ENCODE data around the gene AIFM1. TPM values are rescaled to one million over a fixed set of nuclear protein-coding genes. Genes with fewer than 3 reads are reported as not detected.

AIFM1 gene
- total and polyA plus RNA-seq, 2 of the 4 experiments (the other 2 are of a cell fraction), result 22.0 to 27.4 TPM

DNA sequence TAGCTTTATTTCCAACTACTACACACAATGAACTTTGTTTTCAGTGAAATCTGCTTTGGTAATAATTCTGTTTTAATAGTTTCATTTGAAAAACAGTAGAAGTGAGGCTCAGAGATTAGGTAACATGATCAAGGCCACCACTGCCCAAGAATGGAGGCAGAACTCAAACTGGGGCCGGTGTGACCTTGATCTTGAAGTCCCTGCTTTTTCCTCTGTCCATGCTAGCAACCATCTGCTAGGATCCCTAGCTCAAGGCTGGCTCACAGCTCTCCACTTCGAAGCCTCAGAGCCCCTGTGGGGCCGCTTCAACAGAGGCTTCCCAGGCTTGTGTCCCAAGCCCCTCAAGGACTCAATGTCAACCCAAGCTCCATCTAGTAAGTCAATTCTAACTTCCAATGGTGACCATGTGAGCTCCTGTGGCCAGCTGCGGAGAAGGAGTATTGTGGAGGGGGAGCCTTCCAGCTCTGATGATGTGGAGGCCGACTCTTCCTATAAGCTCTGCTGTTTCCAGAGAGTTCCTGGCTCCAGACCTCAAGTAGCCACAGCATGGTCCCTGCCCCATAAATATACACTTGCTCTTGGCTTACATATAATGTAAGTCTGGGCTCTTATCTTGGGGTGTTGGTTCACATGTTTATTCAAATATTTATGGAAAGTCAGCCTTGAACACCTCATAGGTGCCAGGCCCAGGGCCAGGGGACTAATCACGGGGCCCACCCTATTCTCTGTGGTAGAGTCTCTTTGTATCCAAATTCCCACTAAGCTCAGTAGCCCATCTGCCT is 70.2 kb downstream of the AIFM1 start:
- dilution Hi-C loops (cut with HindIII; ENCODE audit: low sequenced_read_pairs, unreplicated experiment), result no loop called here
- Histone ChIP-seq H3K14ac (replicated peaks; ENCODE audit: low read depth, low read length) (no peak overlapping the region), H3K79me1 (ENCODE audit: low read depth in 1 of 2, low read length in 2 of 2) (peaks cover 5 to 47% of the 10 kb centered on the region in 2 experiments; a peak in 3 of 4 replicates)

More for the DNA sequence above, 70.2 kb downstream of the AIFM1 start:
- DNase-seq (no peak), ATAC-seq (ENCODE audit: low read depth) (no peak)
- no peak for TF ChIP-seq RFX5 (IDR thresholded peaks at IDR 0.05; ENCODE audit: low read depth, low read length)
- TF ChIP-seq SMC3 (IDR thresholded peaks at IDR 0.05; ENCODE audit: low read depth, low read length), result no peak
- TF ChIP-seq, protein P1, sequence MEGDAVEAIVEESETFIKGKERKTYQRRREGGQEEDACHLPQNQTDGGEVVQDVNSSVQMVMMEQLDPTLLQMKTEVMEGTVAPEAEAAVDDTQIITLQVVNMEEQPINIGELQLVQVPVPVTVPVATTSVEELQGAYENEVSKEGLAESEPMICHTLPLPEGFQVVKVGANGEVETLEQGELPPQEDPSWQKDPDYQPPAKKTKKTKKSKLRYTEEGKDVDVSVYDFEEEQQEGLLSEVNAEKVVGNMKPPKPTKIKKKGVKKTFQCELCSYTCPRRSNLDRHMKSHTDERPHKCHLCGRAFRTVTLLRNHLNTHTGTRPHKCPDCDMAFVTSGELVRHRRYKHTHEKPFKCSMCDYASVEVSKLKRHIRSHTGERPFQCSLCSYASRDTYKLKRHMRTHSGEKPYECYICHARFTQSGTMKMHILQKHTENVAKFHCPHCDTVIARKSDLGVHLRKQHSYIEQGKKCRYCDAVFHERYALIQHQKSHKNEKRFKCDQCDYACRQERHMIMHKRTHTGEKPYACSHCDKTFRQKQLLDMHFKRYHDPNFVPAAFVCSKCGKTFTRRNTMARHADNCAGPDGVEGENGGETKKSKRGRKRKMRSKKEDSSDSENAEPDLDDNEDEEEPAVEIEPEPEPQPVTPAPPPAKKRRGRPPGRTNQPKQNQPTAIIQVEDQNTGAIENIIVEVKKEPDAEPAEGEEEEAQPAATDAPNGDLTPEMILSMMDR (conservative IDR thresholded peaks at IDR 0.05; ENCODE audit: low read depth, low read length), result no peak
- no peak for TF ChIP-seq BHLHE40 (IDR thresholded peaks at IDR 0.05; ENCODE audit: low read depth, low read length)
- no peak for TF ChIP-seq NFE2L2 (IDR thresholded peaks at IDR 0.05; ENCODE audit: low read depth, low read length)
- no peak for TF ChIP-seq CEBPB (IDR thresholded peaks at IDR 0.05; ENCODE audit: low read depth, low read length)
- TF ChIP-seq, protein P2, sequence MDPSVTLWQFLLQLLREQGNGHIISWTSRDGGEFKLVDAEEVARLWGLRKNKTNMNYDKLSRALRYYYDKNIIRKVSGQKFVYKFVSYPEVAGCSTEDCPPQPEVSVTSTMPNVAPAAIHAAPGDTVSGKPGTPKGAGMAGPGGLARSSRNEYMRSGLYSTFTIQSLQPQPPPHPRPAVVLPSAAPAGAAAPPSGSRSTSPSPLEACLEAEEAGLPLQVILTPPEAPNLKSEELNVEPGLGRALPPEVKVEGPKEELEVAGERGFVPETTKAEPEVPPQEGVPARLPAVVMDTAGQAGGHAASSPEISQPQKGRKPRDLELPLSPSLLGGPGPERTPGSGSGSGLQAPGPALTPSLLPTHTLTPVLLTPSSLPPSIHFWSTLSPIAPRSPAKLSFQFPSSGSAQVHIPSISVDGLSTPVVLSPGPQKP (IDR thresholded peaks at IDR 0.05; ENCODE audit: borderline replicate concordance, low read depth, low read length), result no peak
- no peak for TF ChIP-seq MAZ (IDR thresholded peaks at IDR 0.05; ENCODE audit: borderline replicate concordance, low read depth, low read length)
- TF ChIP-seq USF2 (IDR thresholded peaks at IDR 0.05; ENCODE audit: low read depth, low read length), result no peak
- TF ChIP-seq RAD21 (IDR thresholded peaks at IDR 0.05; ENCODE audit: low read length), result no peak
- TF ChIP-seq FOS (IDR thresholded peaks at IDR 0.05; ENCODE audit: low read depth, low read length), result no peak
- no peak for TF ChIP-seq MAFK (IDR thresholded peaks at IDR 0.05; ENCODE audit: low read depth, low read length)
- no peak for TF ChIP-seq MXI1 (IDR thresholded peaks at IDR 0.05; ENCODE audit: borderline replicate concordance, low read depth, low read length)
- TF ChIP-seq RCOR1 (IDR thresholded peaks at IDR 0.05; ENCODE audit: insufficient replicate concordance, low read length), result no peak
- no peak for TF ChIP-seq CHD1 (IDR thresholded peaks at IDR 0.05; ENCODE audit: low read depth, low read length)
- TF ChIP-seq POLR2A (IDR thresholded peaks at IDR 0.05; ENCODE audit: low read depth, low read length), result no peak
- Histone ChIP-seq H4K8ac (ENCODE audit: low read depth in 2 of 2, low read length in 2 of 2) (no peak overlapping the region), H4K5ac (ENCODE audit: low read depth, low read length) (no peak overlapping the region), H2AK9ac (replicated peaks; ENCODE audit: low read depth, low read length, poor library complexity) (no peak overlapping the region), H3K27ac (ENCODE audit: insufficient read depth, low read length) (no peak overlapping the region), H2BK5ac (ENCODE audit: low read depth, low read length, poor library complexity, severe bottlenecking) (no peak overlapping the region), H4K91ac (ENCODE audit: insufficient read depth, low read depth, low read length) (no peak overlapping the region), H3K4me2 (ENCODE audit: low read depth, low read length) (no peak overlapping the region), H2BK120ac (ENCODE audit: low read depth, low read length) (no peak overlapping the region), H3K4me1 (ENCODE audit: control insufficient read depth, insufficient read depth, low read length) (peaks cover 10% of the 10 kb centered on the region), H3K56ac (ENCODE audit: extremely low read depth, insufficient read depth, low read length) (no peak overlapping the region), H3K36me3 (ENCODE audit: control insufficient read depth, insufficient read depth, low read length) (no peaks in the 10 kb centered on the region), H3K4ac (ENCODE audit: low read depth, low read length) (no peak overlapping the region), H3K9me3 (ENCODE audit: control insufficient read depth, insufficient read depth, low read length) (no peaks in the 10 kb centered on the region), H2BK20ac (ENCODE audit: low read depth, low read length) (no peak overlapping the region), H3K9ac (ENCODE audit: low read depth, low read length) (no peak overlapping the region), H3K23ac (ENCODE audit: low read depth, low read length) (no peak overlapping the region), H2AFZ (replicated peaks; ENCODE audit: low read length, poor library complexity) (no peak overlapping the region), H2BK15ac (ENCODE audit: low read depth, low read length) (no peak overlapping the region), H3K4me3 (ENCODE audit: insufficient read depth, low read depth, low read length) (no peak overlapping the region), H3K27me3 (ENCODE audit: control insufficient read depth, insufficient read depth, low read length) (no peaks in the 10 kb centered on the region; the same call in 1 of the 2 replicates), H4K20me1 (ENCODE audit: insufficient read depth, low read length) (peaks cover 28% of the 10 kb centered on the region), H3K9me1 (ENCODE audit: insufficient read depth, low read length) (peaks cover 8% of the 10 kb centered on the region), H2AK5ac (ENCODE audit: low read depth, low read length) (no peak overlapping the region), H3K18ac (ENCODE audit: low read depth, low read length) (no peak overlapping the region)
- CTCF ChIA-PET, result no interaction called here
- POLR2A ChIA-PET (ENCODE audit: unreplicated experiment), result no interaction called here
- WGBS, 2 experiments (ENCODE audit: extremely low coverage in 2 of 2, insufficient read length in 1 of 2), result 100% methylated on average over 1 of the region's 6 CpGs; no CpG with 5 or more reads in 1 of the 2 experiments
- no TSS peak for BruUV-seq (replicated peaks)
- intact Hi-C loops (cut with micrococcal nuclease), result no loop called here
- in situ Hi-C loops (cut with MboI; ENCODE audit: low sequenced_read_pairs), result no loop called here

Measured in IMR-90 (cell line).